ENCODE data around the gene GJB3. TPM values are rescaled to one million over a fixed set of nuclear protein-coding genes. Genes with fewer than 3 reads are reported as not detected.
A peak's percentile ranks its signal among the peaks of the same experiment; 100 is the strongest.

GJB3 gene
- total RNA-seq, 2 donors from 2014 or later: 5.4 to 7.1 TPM

DNA sequence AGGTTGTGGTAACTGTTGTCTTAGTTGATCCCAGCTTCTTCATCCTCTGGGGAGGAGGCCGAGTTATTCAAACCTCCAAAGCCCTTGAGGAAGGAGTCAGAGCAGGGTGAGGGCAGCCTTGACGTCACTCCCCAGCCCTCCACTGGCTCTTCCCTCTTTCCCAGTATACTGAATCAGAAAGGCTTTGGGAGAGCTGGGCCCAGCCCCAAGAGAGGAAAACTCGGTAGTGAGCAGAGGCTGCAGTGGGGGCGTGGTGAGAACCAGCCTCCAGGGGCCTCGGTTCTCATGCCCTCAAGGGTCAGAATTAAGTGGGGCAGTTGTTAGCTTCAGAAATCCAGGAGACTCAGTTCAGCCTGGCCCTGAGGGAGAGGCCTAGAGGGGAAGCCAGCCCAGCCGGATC, 10.0 kb downstream of the GJB3 start:
- intact Hi-C loops (cut with DNase I): no loop called here
- no peaks in the 10 kb centered on the region for H3K9me3 ChIP-seq
- no peaks in the 10 kb centered on the region for H3K36me3 ChIP-seq
- TF ChIP-seq POLR2AphosphoS5 (IDR thresholded peaks at IDR 0.05) (no peak), POLR2A (IDR thresholded peaks at IDR 0.05) (no peak)
- TF ChIP-seq, protein P1, sequence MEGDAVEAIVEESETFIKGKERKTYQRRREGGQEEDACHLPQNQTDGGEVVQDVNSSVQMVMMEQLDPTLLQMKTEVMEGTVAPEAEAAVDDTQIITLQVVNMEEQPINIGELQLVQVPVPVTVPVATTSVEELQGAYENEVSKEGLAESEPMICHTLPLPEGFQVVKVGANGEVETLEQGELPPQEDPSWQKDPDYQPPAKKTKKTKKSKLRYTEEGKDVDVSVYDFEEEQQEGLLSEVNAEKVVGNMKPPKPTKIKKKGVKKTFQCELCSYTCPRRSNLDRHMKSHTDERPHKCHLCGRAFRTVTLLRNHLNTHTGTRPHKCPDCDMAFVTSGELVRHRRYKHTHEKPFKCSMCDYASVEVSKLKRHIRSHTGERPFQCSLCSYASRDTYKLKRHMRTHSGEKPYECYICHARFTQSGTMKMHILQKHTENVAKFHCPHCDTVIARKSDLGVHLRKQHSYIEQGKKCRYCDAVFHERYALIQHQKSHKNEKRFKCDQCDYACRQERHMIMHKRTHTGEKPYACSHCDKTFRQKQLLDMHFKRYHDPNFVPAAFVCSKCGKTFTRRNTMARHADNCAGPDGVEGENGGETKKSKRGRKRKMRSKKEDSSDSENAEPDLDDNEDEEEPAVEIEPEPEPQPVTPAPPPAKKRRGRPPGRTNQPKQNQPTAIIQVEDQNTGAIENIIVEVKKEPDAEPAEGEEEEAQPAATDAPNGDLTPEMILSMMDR (IDR thresholded peaks at IDR 0.05): no peak
- H3K4me1 ChIP-seq (replicated peaks): no peaks in the 10 kb centered on the region
- no peak overlapping the region for H3K27ac ChIP-seq
- DNase-seq (ENCODE audit: low spot score): no peak
- 82% methylated on average over 6 of the region's 6 CpGs for WGBS
- no peak overlapping the region for H3K4me3 ChIP-seq
- peaks cover 6% of the 10 kb centered on the region for H3K27me3 ChIP-seq (replicated peaks; ENCODE audit: insufficient read depth)

DNA sequence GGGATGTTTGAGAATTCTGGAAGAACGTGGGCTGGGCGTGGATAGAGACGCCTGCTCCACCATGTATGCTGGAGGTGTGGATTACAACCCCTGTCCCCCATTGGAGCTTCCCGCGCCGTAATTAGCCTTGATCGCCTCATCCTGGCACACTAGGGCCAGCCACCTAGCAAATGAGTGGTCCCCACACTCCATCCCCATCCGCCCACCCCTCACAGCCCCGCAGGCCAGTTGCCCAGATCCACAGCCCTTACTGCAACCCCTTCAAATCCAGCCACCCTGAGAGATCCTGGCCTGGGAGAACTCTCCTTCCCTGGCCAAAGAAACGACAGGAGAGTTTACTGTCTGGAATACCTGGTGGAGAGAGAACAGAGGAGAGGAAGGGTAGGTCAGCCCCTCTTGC, 11.4 kb downstream of the GJB3 start:
- H3K4me3 ChIP-seq: peak overlapping the region in 1 of 2 donors; percentile 19
- H3K27me3 ChIP-seq (replicated peaks; ENCODE audit: insufficient read depth): peaks cover 6% of the 10 kb centered on the region
- H3K9me3 ChIP-seq: no peaks in the 10 kb centered on the region
- WGBS: 50% methylated on average over 10 of the region's 10 CpGs
- no peak for TF ChIP-seq POLR2AphosphoS5 (IDR thresholded peaks at IDR 0.05)
- no peak for TF ChIP-seq POLR2A (IDR thresholded peaks at IDR 0.05)
- TF ChIP-seq, protein P1 (IDR thresholded peaks at IDR 0.05): no peak
- DNase-seq (ENCODE audit: low spot score): no peak
- H3K27ac ChIP-seq: no peak overlapping the region
- intact Hi-C loops (cut with DNase I): no loop called here
- no peaks in the 10 kb centered on the region for H3K36me3 ChIP-seq
- H3K4me1 ChIP-seq (replicated peaks): no peaks in the 10 kb centered on the region

DNA sequence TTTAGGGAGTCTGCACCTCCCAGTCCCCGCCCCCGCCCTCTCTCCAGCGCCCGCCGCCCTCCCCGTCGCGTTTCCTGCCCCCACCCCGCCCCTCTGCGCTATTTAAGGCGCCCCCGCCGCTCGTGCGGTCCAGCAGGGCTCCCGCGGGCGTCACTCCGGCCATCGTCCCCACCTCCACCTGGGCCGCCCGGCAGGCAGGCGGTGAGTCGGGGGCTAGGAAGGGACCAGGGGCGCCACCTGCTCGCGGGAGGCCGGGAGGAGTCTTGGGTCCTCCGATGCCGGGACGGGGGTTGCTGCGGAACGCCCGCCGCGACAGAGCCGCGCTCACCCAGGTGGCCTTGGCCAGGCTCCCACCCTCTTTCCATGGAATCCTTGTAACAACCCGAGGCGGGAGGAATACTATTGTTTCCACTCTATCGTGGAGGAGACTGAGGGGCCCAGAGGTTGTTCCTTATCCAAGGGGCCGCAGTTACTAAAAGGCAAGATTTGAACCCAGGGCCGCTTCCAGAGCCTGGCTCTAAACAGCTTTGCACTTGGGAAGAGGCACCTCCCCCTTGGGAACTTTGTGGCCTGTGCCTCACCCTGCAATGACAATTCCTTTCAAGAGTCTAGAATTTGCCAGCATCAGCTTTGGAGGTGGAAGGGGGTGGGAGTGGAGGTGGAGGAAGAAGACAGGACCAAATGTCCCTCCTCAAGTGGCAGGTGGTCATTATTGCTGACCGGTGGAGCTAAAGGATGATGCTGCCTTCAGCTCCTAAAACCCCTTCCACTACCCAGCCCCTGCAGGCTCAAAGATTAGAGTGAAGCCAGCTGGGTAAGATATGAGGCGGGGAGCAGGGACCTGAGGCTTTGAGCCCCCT, 12.1 kb downstream of the GJB3 start, which contains the start of gene GJA4:
Gene GJA4, plus strand, starts transcription at position 132 of the 860 bp plus-strand sequence. CDS start 1,215 bp downstream, outside the sequence.
- 16% methylated on average over 23 of the region's 45 CpGs for WGBS
- intact Hi-C loops (cut with DNase I): no loop called here
- Histone ChIP-seq H3K27me3 (replicated peaks; ENCODE audit: insufficient read depth) (peaks cover 6% of the 10 kb centered on the region), H3K4me1 (replicated peaks) (no peaks in the 10 kb centered on the region), H3K27ac (peak within 1 kb of the TSS in 1 of 2 donors; percentile 24), H3K9me3 (no peaks in the 10 kb centered on the region), H3K4me3 (peak within 1 kb of the TSS; percentile 19 to 24), H3K36me3 (no peaks in the 10 kb centered on the region)
- no peak for DNase-seq (ENCODE audit: low spot score)
- TF ChIP-seq, protein P1 (IDR thresholded peaks at IDR 0.05): no peak
- TF ChIP-seq POLR2AphosphoS5 (IDR thresholded peaks at IDR 0.05): no peak
- TF ChIP-seq POLR2A (IDR thresholded peaks at IDR 0.05): no peak

DNA sequence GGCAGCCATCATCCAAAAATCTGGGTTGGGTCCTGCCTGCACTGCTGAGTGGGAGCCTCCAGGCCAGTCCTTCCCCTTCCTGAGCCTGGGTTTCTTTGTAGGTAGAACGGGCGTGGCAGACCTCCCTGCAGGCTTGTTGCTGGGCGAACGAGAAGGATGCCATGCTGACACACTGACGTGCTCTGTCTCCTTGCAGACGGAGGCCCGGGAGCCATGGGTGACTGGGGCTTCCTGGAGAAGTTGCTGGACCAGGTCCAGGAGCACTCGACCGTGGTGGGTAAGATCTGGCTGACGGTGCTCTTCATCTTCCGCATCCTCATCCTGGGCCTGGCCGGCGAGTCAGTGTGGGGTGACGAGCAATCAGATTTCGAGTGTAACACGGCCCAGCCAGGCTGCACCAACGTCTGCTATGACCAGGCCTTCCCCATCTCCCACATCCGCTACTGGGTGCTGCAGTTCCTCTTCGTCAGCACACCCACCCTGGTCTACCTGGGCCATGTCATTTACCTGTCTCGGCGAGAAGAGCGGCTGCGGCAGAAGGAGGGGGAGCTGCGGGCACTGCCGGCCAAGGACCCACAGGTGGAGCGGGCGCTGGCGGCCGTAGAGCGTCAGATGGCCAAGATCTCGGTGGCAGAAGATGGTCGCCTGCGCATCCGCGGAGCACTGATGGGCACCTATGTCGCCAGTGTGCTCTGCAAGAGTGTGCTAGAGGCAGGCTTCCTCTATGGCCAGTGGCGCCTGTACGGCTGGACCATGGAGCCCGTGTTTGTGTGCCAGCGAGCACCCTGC, 13.2 kb downstream of the GJB3 start:
- no peaks in the 10 kb centered on the region for H3K36me3 ChIP-seq
- no peak for DNase-seq (ENCODE audit: low spot score)
- TF ChIP-seq POLR2A (IDR thresholded peaks at IDR 0.05): no peak
- TF ChIP-seq, protein P1 (IDR thresholded peaks at IDR 0.05): no peak
- TF ChIP-seq POLR2AphosphoS5 (IDR thresholded peaks at IDR 0.05): no peak
- H3K9me3 ChIP-seq: no peaks in the 10 kb centered on the region
- H3K27ac ChIP-seq: no peak overlapping the region
- peaks cover 6% of the 10 kb centered on the region for H3K27me3 ChIP-seq (replicated peaks; ENCODE audit: insufficient read depth)
- intact Hi-C loops (cut with DNase I): no loop called here
- 88% methylated on average over 40 of the region's 40 CpGs for WGBS
- no peaks in the 10 kb centered on the region for H3K4me1 ChIP-seq (replicated peaks)
- H3K4me3 ChIP-seq: no peak overlapping the region
